Skeletal muscle satellite cell (primary cell): ENCODE data around the gene SEC11A.
A peak's percentile ranks its signal among the peaks of the same experiment; 100 is the strongest.
"Not testable (repeated sequence)": the region's sequence is repeated elsewhere in the genome, so short reads cannot be mapped to it uniquely, and the experiment has no call there.

ENCODE experiments used
- H3K27me3 ChIP-seq: 2 replicates; pipeline ENCODE4 v1.7.0; 2013; ENCODE audit warnings: low read length; ENCODE audit not compliant: control insufficient read depth, insufficient read depth
- H3K36me3 ChIP-seq: 2 replicates; pipeline ENCODE4 v1.7.0; 2013; ENCODE audit warnings: mild to moderate bottlenecking, control low read depth, low read length; ENCODE audit not compliant: insufficient read depth
- H3K4me1 ChIP-seq: 2 replicates; pipeline ENCODE4 v1.7.0; 2013; ENCODE audit warnings: low read length; ENCODE audit not compliant: control insufficient read depth, insufficient read depth
- H3K4me2 ChIP-seq: 2 replicates; pipeline ENCODE4 v1.7.0; 2013; ENCODE audit warnings: mild to moderate bottlenecking, low read length
- H3K4me3 ChIP-seq: 2 replicates; pipeline ENCODE4 v1.7.0; 2013; ENCODE audit warnings: low read length
- H3K9ac ChIP-seq: 2 replicates; pipeline ENCODE4 v1.7.0; 2013; ENCODE audit warnings: mild to moderate bottlenecking, low read depth, low read length, moderate library complexity
- H3K9me3 ChIP-seq: replicated peaks from 2 replicates; pipeline ENCODE4 v1.7.0; 2013; ENCODE audit warnings: mild to moderate bottlenecking, control low read depth, low read length

SEC11A gene

GRCh38 chr15:84653910-84654688 is 61.8 kb downstream of the SEC11A start, which contains the start of gene WDR73:
Gene WDR73 (minus strand): TSS chr15:84654283. CDS start chr15:84654274, 9 bp downstream.
- H3K4me3 ChIP-seq: peak within 1 kb of the TSS; percentile 87
- H3K9me3 ChIP-seq: no peaks in the 10 kb centered on the region
- H3K36me3 ChIP-seq: peaks cover 23% of the 10 kb centered on the region
- H3K27me3 ChIP-seq: no peaks in the 10 kb centered on the region
- H3K9ac ChIP-seq: peak within 1 kb of the TSS; percentile 91
- peaks cover 31% of the 10 kb centered on the region for H3K4me1 ChIP-seq
- H3K4me2 ChIP-seq: peak within 1 kb of the TSS; percentile 98

DNA sequence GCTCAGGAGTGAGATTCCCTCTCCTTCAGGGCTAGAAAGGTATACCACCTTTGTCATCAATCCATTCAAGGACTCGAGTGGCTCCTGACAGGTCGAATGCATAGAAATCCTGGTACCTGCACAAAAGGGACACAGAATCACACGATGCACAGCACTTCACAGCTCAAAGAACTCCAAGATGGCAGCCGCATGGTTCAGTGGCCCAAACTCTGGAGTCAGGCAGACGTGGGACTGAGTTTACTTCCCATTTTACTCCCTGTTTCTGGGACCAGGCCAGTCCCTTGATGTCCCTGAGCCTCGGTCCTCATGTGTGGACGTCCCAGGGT is 62.4 kb downstream of the SEC11A start:
- Histone ChIP-seq H3K27me3 (no peaks in the 10 kb centered on the region), H3K36me3 (peaks cover 29% of the 10 kb centered on the region), H3K9me3 (no peaks in the 10 kb centered on the region), H3K4me2 (peak overlapping the region; percentile 98), H3K4me3 (peak overlapping the region; percentile 87), H3K4me1 (peaks cover 31% of the 10 kb centered on the region), H3K9ac (peak overlapping the region; percentile 91)

DNA sequence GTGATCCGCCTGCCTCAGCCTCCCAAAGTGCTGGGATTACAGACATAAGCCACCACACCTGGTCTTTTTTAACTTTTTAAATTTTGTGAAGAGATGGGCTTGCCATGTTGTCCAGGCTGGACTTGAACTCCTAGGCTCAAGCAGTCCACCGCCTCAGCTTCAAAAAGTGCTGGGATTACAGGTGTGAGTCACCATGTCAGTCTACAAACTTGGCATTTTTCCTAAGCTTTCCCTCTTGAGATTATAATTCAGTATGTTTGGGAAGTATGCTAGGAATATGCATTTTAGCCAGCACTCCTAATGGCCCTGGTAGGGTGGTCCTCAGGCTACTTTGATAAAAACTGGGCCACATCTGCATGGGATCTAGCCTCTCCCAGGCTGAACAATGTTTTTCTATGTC is 66.2 kb downstream of the SEC11A start:
- H3K4me1 ChIP-seq: peaks cover 21% of the 10 kb centered on the region
- no peak overlapping the region for H3K4me3 ChIP-seq
- H3K9me3 ChIP-seq: no peaks in the 10 kb centered on the region
- no peak overlapping the region for H3K9ac ChIP-seq
- peaks cover 59% of the 10 kb centered on the region for H3K36me3 ChIP-seq
- H3K4me2 ChIP-seq: no peak overlapping the region
- no peaks in the 10 kb centered on the region for H3K27me3 ChIP-seq

DNA sequence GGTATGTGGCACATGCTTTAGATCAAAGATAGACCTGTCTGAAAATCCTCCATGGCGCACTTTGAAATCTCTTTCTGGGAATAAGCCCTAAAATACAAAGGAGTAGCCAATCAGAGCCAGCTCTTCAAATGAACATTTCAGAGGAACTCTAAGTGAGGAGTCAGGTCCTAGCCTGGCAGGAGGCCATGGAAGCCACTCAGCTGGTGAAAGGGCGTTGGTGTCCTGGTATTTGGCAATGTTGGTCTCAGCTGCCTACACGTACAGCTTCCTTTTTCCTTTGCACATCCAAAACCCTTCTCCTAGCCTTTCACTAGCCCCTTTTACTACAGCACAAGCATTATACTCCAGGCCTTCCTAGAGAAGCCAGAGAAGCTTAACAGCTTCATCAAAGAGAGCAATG is 67.4 kb downstream of the SEC11A start:
- H3K4me2 ChIP-seq: no peak overlapping the region
- no peak overlapping the region for H3K9ac ChIP-seq
- H3K9me3 ChIP-seq: no peaks in the 10 kb centered on the region
- H3K4me1 ChIP-seq: peaks cover 19% of the 10 kb centered on the region
- peaks cover 66% of the 10 kb centered on the region for H3K36me3 ChIP-seq
- H3K27me3 ChIP-seq: no peaks in the 10 kb centered on the region
- H3K4me3 ChIP-seq: no peak overlapping the region

DNA sequence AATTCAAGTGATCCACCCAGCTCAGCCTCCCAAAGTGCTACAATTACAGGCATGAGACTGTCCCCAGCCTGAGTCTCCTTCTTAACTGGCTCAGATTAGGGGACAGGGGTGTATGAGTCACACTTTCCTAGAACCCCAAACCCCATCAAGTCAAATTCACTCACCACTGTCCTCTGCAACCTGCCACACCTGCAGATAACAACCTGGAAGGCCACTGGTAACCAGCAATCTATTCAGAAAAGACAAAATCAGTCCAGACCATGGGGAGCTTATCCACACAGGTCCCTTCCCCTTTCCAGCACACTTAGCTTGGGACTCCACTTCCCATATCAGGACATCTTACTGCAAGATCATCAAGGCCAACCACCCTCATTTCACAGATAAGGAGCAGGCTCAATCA is 68.2 kb downstream of the SEC11A start:
- no peaks in the 10 kb centered on the region for H3K9me3 ChIP-seq
- H3K36me3 ChIP-seq: peaks cover 74% of the 10 kb centered on the region
- no peak overlapping the region for H3K4me3 ChIP-seq
- no peak overlapping the region for H3K9ac ChIP-seq
- H3K4me2 ChIP-seq: no peak overlapping the region
- H3K4me1 ChIP-seq: peaks cover 12% of the 10 kb centered on the region
- no peaks in the 10 kb centered on the region for H3K27me3 ChIP-seq

GRCh38 chr15:84645997-84646396 is 69.9 kb downstream of the SEC11A start:
- Histone ChIP-seq H3K9me3 (no peaks in the 10 kb centered on the region), H3K27me3 (no peaks in the 10 kb centered on the region), H3K9ac (no peak overlapping the region), H3K4me3 (no peak overlapping the region), H3K4me2 (no peak overlapping the region), H3K36me3 (peaks cover 71% of the 10 kb centered on the region), H3K4me1 (peaks cover 6% of the 10 kb centered on the region)

- peaks cover 6% of the 10 kb centered on the region for H3K4me1 ChIP-seq
- H3K27me3 ChIP-seq: no peaks in the 10 kb centered on the region
- no peak overlapping the region for H3K4me3 ChIP-seq
- no peak overlapping the region for H3K9ac ChIP-seq
- H3K9me3 ChIP-seq: no peaks in the 10 kb centered on the region
- no peak overlapping the region for H3K4me2 ChIP-seq
- peaks cover 75% of the 10 kb centered on the region for H3K36me3 ChIP-seq
These were observed 70.4 kb downstream of the SEC11A start for GRCh38 chr15:84645496-84645895.

- H3K36me3 ChIP-seq: peaks cover 80% of the 10 kb centered on the region
These were observed 72.1 kb downstream of the SEC11A start for GRCh38 chr15:84643838-84644237.

GRCh38 chr15:84642640-84643039 is 73.3 kb downstream of the SEC11A start:
- not testable (repeated sequence) for H3K4me3 ChIP-seq, H3K9me3 ChIP-seq, H3K4me2 ChIP-seq, H3K9ac ChIP-seq, H3K4me1 ChIP-seq, H3K27me3 ChIP-seq
- peaks cover 76% of the 10 kb centered on the region for H3K36me3 ChIP-seq

More at GRCh38 chr15:84643838-84644237, 72.1 kb downstream of the SEC11A start:
- H3K4me1 ChIP-seq: peaks cover 6% of the 10 kb centered on the region
- H3K27me3 ChIP-seq: no peaks in the 10 kb centered on the region
- no peak overlapping the region for H3K9ac ChIP-seq
- H3K4me2 ChIP-seq: no peak overlapping the region
- H3K9me3 ChIP-seq: no peaks in the 10 kb centered on the region
- H3K4me3 ChIP-seq: no peak overlapping the region

GRCh38 chr15:84641871-84642270 is 74.1 kb downstream of the SEC11A start:
- not testable (repeated sequence) for H3K4me1 ChIP-seq, H3K4me2 ChIP-seq, H3K9me3 ChIP-seq, H3K4me3 ChIP-seq, H3K9ac ChIP-seq, H3K27me3 ChIP-seq
- H3K36me3 ChIP-seq: peaks cover 71% of the 10 kb centered on the region

DNA sequence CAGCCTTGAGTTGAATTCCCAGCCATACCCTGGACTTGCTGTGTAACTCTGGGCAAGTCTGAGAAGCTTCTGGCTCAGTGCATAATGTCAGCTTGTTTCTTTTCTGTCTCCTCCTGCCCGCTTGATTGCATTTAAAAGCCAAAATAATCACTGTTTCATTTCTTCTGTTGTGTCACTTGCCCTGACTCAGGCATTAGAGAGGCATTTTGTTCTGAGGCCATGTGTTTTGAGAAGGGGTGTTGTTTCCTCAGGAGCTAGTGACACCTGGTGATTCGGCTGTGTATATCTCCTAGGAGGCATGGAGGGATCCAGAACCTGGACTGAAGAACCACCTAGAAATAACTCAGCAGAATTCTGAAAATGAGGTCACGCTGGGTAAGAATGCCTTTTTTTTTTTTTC is 77.8 kb downstream of the SEC11A start:
- Histone ChIP-seq H3K4me2 (no peak overlapping the region), H3K36me3 (peaks cover 50% of the 10 kb centered on the region), H3K4me1 (peaks cover 13% of the 10 kb centered on the region), H3K9me3 (no peaks in the 10 kb centered on the region), H3K4me3 (no peak overlapping the region), H3K27me3 (no peaks in the 10 kb centered on the region), H3K9ac (no peak overlapping the region)

DNA sequence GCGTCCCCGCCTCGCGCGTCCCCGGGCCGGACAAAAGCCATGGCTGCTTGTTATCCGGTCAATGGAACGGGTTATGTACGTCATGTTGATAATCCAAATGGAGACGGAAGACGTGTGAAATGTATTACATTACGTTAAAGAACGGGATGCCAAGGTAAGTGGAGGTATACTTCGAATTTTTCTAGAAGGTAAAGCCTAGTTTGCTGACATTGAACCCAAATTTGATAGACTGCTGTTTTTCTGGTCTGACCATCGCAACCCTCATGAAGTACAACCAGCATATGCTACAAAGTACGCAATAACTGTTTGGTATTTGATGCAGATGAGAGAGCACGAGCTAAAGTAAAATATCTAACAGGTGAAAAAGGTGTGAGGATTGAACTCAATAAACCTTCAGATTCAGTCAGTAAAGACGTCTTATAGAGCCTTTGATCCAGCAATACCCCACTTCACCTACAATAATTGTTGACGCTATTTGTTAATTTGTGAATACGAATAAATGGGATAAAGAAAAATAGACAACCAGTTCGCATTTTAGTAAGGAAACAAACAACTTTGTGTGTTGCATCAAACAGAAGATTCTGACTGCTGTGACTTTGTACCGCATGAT is 81.6 kb downstream of the SEC11A start:
- Histone ChIP-seq H3K4me3 (peak overlapping the region; percentile 69), H3K4me1 (peaks cover 29% of the 10 kb centered on the region), H3K4me2 (peak overlapping the region; percentile 89), H3K9ac (peak overlapping the region; percentile 69), H3K36me3 (peaks cover 19% of the 10 kb centered on the region), H3K9me3 (no peaks in the 10 kb centered on the region), H3K27me3 (no peaks in the 10 kb centered on the region)
